Measurements from ENCODE around the gene ZSCAN18.

The ZSCAN18 gene

DNA sequence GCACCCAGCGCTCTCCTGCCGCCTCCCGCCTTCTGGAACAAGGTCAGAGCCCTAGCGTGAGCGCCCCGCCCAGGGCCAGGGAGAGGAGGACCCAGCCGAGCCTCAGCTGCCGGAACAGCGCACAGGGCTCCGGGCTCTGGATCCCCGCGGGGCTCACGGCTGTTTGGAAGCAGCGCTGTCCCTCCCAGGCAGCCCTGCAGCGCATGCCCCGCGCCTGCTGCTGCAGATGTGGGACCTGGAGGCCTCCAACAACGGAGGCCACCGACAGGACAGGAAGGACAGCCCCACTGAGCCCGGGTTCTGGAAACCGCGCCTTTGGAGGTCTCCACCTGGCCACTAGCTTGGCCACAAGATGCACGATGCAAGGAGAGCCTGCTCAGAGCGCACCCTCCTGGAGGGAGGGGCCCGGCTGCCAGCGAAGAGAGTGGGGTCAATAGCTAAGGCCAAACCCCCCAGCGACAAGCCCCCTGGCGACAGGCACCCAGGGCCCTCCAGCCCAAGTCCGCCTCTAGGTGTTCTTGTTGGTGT is 12.6 kb downstream of the ZSCAN18 start:
- DNase-seq (ENCODE audit: low read depth), result no peak

DNA sequence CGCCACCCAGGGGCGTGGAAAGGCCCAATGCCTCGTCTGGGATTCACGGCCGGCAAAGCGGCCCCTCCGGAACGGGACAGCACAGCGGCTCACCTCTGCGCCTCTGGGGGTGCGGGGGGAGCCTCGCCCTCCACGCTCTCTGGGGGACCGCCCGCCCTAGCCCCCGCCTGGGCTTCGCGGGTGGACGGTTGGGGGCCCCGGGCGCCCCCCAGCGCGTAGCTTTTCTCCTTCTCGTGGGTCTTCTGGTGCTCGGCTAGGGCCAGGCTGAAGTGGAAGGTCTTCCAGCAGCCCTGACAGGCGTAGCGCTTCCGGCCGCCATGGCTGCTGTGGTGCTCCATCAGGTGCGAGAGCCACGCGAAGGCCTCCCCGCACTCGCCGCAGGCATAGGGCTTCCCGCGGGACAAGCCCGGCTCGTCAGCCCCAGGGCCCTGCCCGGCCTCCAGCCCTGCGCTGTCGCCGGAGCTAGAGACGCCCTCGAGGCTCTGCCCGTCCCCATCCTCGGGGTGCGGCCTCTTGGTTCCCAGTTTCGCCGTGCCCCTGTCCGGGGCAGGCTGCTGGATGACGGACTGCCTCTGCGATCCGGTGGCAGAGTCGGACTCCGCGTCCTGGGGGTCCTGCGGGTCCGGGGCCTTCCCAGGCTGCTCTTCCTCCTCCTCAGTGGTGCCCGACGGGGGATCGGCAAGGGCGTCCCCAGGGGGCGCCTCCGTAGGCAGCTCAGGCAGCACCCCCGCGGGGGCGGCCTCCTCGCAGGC is 13.3 kb downstream of the ZSCAN18 start:
- no peak for DNase-seq (ENCODE audit: low read depth)

DNA sequence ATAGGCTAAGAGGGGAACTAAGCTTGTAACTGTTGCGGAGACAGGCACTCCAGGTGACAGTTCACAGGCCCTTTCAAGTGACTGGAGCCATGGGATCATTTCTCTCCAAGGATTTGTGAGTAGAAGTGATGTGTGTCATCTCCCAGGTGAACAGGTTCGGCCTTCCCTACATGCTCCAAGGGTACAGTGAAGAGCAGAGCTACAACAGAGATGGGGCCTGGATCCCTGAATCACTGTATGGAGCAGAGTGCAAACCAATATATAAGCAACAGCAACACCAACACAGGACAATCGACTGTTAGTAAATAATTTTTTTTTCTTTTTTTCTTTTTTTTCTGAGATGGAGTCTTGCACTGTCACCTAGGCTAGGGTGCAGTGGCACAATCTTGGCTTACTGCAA is 15.0 kb downstream of the ZSCAN18 start:
- DNase-seq (ENCODE audit: low read depth), result no peak

DNA sequence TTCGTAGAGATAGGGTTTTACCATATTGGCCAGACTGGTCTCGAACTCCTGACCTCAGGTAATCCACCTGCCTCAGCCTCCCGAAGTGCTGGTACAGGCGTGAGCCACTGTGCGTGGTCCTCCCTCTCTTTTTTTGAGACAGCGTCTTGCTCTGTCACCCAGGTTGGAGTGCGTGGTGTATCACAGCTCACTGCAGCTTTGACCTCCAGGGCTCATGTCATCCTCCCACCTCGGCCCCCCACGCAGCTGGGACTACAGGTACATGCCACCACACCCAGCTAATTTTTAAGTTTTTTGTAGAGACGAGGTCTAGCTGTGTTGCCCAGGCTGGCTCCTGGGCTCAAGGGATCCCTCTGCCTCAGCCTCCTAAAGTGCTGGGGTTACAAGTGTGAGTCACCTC is 18.2 kb downstream of the ZSCAN18 start:
- no peak for DNase-seq (ENCODE audit: low read depth)

DNA sequence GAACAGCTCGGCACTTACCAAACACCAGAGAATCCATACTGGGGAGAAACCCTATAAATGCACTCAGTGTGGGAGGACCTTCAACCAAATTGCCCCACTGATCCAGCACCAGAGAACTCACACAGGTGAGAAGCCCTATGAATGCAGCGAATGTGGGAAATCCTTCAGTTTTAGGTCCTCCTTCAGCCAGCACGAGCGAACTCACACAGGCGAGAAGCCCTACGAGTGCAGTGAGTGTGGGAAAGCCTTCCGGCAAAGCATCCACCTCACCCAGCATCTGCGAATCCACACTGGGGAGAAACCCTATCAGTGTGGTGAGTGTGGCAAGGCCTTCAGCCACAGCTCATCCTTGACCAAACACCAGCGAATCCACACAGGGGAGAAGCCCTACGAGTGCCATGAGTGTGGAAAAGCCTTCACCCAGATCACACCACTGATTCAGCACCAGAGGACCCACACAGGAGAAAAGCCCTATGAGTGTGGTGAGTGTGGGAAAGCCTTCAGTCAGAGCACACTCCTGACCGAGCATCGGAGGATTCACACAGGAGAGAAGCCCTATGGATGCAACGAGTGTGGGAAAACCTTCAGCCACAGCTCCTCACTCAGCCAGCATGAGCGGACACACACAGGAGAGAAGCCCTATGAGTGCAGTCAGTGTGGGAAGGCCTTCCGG is 30.7 kb downstream of the ZSCAN18 start:
- no peak for DNase-seq (ENCODE audit: low read depth)

DNA sequence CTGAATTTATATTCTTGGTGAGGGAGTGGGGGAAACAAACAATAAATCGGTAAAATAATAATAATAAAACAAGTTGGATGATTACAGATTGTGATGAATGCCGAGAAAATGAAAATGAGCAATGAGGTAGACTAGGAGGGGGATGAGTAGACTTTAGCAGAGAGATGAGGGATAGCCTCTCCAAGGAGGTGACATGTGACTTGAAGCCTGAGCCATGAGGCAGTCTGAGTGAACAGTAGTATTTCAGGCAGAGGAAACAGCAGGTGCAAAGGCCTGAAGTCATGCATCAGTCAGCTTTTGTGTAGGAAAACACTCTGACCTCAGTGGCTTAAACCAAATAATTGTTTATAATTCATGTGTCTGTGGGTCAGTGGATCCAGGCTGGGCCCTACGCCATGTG is 34.3 kb downstream of the ZSCAN18 start:
- no peak for DNase-seq (ENCODE audit: low read depth)

DNA sequence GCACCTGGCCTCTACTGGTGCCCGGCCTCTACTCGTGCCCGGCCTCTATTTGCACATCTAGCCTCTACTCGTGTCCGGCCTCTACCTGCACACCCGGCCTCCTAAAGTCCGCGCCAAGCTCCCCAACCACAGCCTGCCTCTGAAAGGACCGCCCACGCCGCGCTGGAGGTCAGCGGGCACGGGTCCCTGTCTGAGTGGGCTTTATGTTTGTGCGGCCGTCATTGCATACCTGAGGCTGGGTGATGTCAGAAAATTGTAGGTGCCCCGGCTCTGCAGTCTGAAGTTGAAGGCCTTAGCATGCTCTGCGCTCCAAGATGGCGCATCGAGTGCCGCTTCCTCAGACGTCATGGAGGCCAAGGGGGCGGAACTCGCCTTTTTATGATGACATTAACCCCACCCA is 37.8 kb downstream of the ZSCAN18 start:
- no peak for DNase-seq (ENCODE audit: low read depth)

DNA sequence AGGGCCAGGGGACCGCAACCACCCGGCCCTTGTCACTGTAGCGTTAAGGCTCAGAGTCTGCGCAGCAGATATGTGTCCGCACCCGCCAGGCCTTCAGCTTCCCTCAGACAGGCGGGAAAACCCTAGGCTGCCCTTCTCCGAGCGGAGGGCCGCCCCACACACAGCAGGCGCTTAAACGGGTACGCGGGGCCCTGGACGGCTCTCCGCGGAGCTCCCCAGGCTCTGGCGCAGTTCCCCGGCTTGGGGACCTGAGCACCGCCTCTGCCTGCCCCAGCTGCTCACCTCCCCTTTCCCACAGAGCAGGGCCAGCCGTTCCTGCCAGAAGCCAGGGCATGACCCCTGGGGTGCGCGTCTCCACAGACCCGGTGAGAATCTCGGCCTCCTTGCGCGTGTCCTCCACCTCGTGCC is 38.4 kb downstream of the ZSCAN18 start:
- DNase-seq (ENCODE audit: low read depth), result no peak

DNA sequence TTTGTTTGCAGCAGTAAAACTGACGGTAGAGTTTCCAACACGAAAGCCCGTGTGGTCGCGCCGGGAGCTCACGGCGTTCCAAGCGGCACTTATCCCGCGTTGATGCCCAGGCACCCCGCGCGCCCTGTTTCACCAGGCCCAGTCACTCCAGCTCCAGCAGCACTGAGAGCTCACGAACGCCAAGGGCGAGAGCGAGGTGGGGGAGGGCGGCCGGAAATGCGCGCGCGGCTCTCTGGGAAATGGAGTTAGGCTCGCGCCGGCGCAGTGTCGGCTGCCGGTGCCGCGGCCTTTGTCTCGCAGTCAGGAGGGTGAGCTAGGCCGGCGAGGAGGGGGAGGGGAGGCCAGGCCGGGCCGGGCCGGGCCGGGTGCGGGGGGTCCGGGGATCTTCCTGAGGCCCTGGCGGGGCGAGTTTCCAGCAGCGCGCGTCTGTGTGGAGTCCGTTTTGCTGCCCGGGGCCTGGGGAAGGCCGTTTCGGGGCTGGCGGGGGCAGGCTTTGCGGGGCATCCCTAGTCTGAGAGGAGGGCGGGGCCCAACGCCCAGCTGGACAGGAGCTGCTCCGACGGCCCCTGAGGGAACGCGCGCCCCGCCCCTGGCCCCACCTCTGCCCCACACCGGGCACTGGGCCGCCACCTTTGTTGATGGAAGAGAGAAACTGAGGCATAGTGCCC is 38.9 kb downstream of the ZSCAN18 start, which contains the start of gene ZNF135:
Gene ZNF135 (plus strand): TSS at position 280 of the 668 bp plus-strand sequence. CDS start 721 bp downstream, outside the sequence.
- no peak for DNase-seq (ENCODE audit: low read depth)

DNA sequence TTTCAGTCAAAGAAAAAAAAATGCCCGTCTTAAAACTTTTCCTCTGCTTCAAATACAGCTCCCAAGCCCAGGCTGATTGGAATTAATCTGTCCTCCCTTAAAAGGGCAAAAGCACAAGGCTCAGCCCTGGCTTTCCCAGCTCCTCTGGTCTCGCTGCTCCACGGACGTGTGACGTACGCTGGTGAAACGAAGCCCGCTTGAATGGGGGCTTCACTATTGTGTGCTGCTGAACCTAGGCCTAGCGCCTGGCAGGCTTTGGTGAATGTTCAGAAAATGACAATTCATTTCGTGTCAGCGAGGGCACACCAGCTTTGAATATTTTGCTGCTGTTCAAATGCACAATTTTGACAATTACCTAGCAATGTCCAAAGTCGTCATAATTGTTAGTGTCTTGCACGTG is 39.6 kb downstream of the ZSCAN18 start:
- DNase-seq (ENCODE audit: low read depth), result no peak

DNA sequence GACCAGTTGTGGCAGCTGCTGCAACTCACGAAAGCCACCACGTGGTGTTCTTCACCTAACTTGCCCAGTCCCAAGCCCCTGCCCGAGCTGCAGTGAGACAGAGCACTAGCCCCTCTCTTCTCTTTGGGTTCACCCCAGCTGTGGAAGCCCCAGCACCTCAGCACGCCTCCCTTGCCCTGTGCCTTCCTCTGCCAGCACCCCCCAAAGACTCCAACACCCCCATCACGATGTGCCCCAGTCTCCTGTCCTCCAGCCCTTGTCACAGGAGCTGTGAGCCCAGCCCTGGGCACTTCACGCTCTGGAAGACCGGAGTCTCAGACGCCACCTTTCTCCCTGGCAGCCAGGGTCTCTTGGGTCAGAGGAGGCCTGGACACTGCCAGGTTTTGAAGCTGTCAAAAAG is 41.2 kb downstream of the ZSCAN18 start:
- DNase-seq (ENCODE audit: low read depth), result no peak

DNA sequence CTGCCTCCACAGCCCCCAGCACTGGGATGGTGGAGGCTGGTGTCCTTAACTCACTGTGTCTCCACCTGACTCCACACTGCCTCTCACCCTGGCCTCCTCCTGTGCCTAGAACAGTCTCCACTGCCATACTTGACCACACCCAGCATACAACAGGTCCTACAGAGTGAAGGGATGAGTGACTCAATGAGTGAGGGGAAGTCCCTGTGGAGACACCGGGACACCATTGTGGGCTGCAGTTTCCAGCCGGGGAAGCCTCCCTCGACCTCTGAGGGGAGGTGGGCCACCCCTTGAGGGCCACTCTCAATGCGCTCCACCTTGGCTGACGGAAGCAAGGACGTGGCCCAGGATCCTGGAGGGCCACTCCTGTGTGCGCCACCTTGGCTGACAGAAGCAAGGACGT is 41.8 kb downstream of the ZSCAN18 start:
- DNase-seq (ENCODE audit: low read depth), result no peak

DNA sequence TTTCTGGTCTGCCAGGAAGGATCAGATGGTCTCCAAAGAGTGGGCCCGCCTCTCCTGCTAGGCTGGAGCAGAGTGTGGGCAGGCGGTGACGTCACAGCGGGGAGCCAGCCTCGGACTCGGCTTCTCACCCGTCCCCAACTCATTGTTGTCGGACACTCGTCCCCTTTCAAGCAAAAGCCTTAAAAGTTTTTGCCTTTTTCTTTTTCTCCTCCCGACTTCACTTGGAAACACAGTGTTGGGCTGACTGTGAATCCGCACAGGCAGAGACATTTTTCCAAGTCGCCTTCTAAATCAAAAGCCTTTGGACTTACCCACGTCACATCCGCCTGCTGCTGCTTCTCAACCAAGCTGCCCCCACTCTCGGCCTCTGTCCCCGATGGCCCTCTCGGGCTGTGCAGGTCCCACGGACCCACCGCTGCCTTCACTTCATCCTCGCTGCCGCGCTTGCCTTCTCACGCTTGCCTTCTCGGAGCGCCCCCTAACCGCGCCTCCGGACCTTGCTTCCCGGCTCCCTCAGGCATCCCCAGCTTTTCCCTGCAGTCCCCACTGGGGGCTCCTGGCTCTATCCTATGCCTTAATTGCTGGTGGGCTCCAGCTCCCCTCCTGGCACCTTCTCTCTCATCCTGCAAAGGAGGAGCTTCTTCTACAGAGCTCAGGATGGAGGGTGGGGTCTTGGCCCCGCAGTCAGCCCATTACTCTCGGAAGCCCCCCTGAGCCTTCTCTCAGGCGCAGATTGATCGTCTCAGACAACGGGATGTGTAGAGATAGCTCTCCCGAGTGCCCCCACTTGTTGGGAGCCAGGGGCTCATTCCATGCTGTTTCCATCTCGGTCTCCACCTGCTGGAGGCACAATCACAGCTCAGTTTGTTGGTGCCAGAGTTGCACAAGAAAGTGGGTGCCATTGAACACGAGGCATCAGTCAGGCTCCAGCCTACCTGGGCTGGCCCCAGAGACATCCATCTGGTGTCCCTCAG is 42.8 kb downstream of the ZSCAN18 start:
- DNase-seq (ENCODE audit: low read depth), result no peak

DNA sequence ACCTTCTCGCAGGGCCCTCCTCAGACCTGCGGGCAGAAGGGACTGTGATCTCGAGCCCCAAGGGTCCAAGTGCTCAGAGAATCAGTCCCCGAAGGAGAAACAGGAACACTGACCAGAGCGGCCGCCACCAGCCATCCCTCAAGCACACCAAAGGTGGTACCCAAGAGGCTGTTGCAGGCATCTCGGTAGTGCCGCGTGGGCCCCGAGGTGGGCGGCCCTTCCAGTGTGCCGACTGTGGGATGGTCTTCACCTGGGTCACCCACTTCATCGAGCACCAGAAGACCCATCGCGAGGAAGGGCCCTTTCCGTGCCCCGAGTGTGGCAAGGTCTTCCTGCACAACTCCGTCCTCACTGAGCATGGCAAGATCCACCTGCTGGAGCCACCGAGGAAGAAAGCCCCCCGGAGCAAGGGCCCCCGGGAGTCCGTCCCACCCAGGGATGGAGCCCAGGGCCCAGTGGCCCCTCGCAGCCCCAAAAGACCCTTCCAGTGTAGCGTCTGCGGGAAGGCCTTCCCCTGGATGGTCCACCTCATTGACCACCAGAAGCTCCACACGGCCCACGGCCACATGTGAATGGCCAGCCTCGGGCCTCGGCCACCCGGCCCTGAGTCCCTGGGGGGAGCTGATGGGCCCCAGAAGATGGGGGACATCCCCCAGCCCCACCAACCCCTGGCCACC is 44.4 kb downstream of the ZSCAN18 start:
- DNase-seq (ENCODE audit: low read depth), result no peak

DNA sequence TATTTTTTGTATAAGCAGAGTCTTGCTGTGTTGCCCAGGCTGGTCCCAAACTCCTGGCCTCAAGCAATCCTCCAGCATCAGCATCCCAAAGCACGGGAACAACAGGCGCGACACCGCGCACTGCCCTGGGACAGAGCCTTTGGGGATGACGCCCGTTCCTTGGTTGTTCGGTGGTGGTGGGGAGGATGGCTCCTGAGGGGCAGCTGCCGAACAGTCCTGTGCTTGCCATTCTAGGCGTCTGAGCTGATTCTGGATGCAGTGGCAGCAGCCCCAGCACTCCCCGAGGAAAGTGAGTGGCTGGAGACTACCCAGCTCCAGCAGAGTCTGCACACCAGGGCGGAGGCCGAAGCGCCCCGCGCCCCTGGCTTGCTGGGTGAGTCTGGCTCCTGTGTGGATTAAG is 45.8 kb downstream of the ZSCAN18 start:
- no peak for DNase-seq (ENCODE audit: low read depth)

DNA sequence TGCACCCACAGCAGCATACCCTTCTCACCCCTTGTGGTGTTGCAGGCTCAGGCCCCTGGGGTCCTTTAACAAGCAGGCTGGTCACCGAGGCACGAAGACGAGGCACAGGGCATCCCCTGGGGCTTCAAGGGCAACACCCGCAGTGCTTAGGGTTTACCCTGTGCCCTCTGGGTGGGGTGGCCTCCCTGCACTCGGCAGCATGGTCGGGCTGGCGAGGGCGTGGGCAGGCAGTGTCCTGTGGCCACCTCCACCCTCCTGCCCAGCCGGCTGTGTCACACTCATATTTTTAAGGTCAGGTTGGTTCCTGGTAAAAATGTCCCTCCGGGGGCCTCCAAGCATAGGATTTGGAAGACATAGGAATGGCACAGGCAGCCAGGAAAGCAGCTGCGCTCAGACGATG is 50.4 kb downstream of the ZSCAN18 start:
- DNase-seq (ENCODE audit: low read depth), result no peak

DNA sequence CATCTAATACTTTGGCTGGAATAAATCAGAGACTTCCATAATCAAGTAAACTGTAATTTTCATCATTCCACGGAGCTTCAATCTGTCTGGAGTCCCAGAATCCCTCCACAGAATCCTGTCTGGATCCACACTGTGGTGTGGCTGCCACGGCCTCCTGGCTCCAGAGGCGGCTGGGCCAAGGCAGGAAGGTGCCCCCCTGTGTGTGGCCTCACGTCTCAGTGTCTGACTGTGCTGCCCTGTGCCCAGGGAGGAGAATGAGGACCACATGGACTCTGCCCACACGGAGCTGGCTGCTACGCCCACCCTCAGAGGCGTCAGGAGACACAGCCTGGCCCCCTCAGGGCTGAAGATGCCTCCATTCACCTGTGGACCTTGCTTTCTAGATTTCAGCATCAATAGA is 51.2 kb downstream of the ZSCAN18 start:
- DNase-seq (ENCODE audit: low read depth), result no peak

DNA sequence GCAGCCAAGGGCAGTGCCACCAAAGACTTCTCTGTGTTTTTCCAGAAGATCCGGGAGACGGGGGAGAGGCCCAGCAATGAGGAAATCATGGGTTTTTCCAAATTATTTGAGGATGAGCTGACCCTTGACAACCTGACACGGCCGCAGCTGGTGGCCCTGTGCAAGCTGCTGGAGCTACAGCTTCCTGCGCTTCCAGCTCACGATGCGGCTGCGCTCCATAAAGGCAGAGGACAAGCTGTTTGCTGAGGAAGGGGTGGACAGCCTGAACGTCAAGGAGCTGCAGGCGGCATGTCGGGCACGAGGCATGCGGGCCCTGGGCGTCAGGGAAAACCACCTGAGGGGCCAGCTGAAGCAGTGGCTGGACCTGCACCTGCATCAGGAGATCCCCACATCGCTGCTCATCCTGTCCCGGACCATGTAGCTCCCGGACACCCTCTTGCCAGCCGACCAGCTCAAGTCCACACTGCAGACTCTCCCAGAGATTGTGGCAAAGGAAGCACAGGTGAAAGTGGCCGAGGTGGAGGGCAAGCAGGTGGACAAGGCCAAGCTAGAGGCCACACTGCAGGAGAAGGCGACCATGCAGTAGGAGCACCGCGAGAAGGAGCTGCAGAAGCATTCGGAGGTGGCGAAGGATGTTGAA is 52.5 kb downstream of the ZSCAN18 start:
- DNase-seq (ENCODE audit: low read depth), result no peak

DNA sequence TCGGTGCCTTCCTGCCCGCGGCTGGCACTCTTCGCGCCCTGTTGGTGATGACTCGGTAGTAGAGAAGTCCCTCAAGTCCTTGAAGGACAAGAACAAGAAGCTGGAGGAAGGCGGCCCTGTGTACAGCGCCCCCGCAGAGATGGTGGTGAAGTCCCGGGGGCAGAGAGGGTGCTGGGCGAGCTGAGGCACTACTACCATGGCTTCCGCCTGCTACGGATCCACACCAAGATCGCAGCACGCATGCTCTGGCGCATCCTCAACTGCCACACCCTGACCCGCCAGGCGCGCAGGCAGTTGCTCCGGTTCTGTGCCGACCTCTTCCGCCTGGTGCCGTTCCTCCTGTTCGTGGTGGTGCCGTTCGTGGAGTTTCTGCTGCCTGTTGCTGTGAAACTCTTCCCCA is 53.1 kb downstream of the ZSCAN18 start:
- DNase-seq (ENCODE audit: low read depth), result no peak

DNA sequence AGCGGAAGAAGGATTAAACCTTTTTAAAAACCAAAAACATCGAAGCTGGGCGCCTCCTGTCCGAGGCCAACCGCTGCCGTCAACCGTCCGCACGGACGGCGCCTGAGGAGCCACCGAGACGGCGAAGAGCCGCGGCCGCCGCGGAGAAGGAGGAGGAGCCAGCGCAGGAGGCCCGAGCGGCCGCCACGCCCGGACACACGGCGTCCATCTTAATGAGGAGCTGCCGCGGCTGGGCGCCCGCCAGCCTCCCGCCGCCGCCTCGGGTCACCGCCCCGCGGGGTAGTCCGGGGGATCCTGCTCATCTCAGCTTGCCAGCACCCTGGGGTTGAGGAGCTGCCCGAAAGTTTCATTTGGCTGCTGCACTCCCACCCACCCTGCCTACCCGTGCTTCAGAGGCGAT is 53.6 kb downstream of the ZSCAN18 start:
- no peak for DNase-seq (ENCODE audit: low read depth)
